ENCODE data around the gene THY1. TPM values are rescaled to one million over a fixed set of nuclear protein-coding genes. Genes with fewer than 3 reads are reported as not detected.

THY1 gene
- polyA plus RNA-seq, 1 donor (not counting 4 experiments of a cell fraction or from before 2014, with no cell fraction given) = 2.4 TPM

GRCh38 chr11:119372260-119373058 lies 50.5 kb downstream of the THY1 start:
- H4K20me1 ChIP-seq (ENCODE audit: control insufficient read depth, extremely low read depth, insufficient read depth, low read length) = no peaks in the 10 kb centered on the region
- TF ChIP-seq CTCF (optimal IDR thresholded peaks at IDR 0.05 in 1 of 3, IDR thresholded peaks at IDR 0.05 in 1 of 3, conservative IDR thresholded peaks at IDR 0.05 in 1 of 3; ENCODE audit: extremely low read depth in 1 of 3, insufficient read depth in 2 of 3, low read length in 3 of 3) (no peak), EZH2 (IDR thresholded peaks at IDR 0.05; ENCODE audit: low read length) (no peak)
- dilution Hi-C loops (cut with MboI; ENCODE audit: extremely low pct_ligation_motif_present, low sequenced_read_pairs) = no loop called here
- DNase-seq (ENCODE audit: low read depth, low spot score) = no peak
- H3K9ac ChIP-seq (ENCODE audit: control insufficient read depth, extremely low read depth, insufficient read depth, low read length) = no peak overlapping the region
- H3K36me3 ChIP-seq (ENCODE audit: control insufficient read depth in 2 of 2, extremely low read depth in 1 of 2, insufficient read depth in 2 of 2, low read length in 2 of 2) = no peaks in the 10 kb centered on the region
- H3K9me3 ChIP-seq (ENCODE audit: control insufficient read depth, low read depth, low read length) = no peaks in the 10 kb centered on the region
- no peak overlapping the region for H2AFZ ChIP-seq (ENCODE audit: control insufficient read depth, low read length)
- FAIRE-seq = no peak
- no peak overlapping the region for H3K4me3 ChIP-seq (ENCODE audit: control insufficient read depth in 2 of 3, extremely low read depth in 1 of 3, insufficient read depth in 2 of 3, low read depth in 1 of 3, low read length in 3 of 3)
- H3K79me2 ChIP-seq (ENCODE audit: control insufficient read depth, insufficient read depth, low read length) = no peaks in the 10 kb centered on the region
- peaks cover 21% of the 10 kb centered on the region for H3K4me1 ChIP-seq (ENCODE audit: control insufficient read depth, extremely low read depth, insufficient read depth, low read length)
- peaks cover 2% of the 10 kb centered on the region for H3K9me1 ChIP-seq (ENCODE audit: control insufficient read depth, extremely low read depth, insufficient read depth, low read length)
- peaks cover 6% of the 10 kb centered on the region for H3K27me3 ChIP-seq (ENCODE audit: control insufficient read depth, extremely low read depth, insufficient read depth, low read length)
- no peak overlapping the region for H3K27ac ChIP-seq (ENCODE audit: control insufficient read depth, insufficient read depth, low read length)
- H3K4me2 ChIP-seq (ENCODE audit: control insufficient read depth, extremely low read depth, insufficient read depth, low read depth, low read length) = no peak overlapping the region

- no peak overlapping the region for H3K4me3 ChIP-seq (ENCODE audit: control insufficient read depth in 2 of 3, extremely low read depth in 1 of 3, insufficient read depth in 2 of 3, low read depth in 1 of 3, low read length in 3 of 3)
- H3K4me1 ChIP-seq (ENCODE audit: control insufficient read depth, extremely low read depth, insufficient read depth, low read length) = peaks cover 15% of the 10 kb centered on the region
- H3K79me2 ChIP-seq (ENCODE audit: control insufficient read depth, insufficient read depth, low read length) = no peaks in the 10 kb centered on the region
- no peak overlapping the region for H3K9ac ChIP-seq (ENCODE audit: control insufficient read depth, extremely low read depth, insufficient read depth, low read length)
- FAIRE-seq = no peak
- no peaks in the 10 kb centered on the region for H3K9me3 ChIP-seq (ENCODE audit: control insufficient read depth, low read depth, low read length)
- dilution Hi-C loops (cut with MboI; ENCODE audit: extremely low pct_ligation_motif_present, low sequenced_read_pairs) = no loop called here
- H3K4me2 ChIP-seq (ENCODE audit: control insufficient read depth, extremely low read depth, insufficient read depth, low read depth, low read length) = no peak overlapping the region
- H2AFZ ChIP-seq (ENCODE audit: control insufficient read depth, low read length) = no peak overlapping the region
- no peaks in the 10 kb centered on the region for H4K20me1 ChIP-seq (ENCODE audit: control insufficient read depth, extremely low read depth, insufficient read depth, low read length)
- peaks cover 6% of the 10 kb centered on the region for H3K27me3 ChIP-seq (ENCODE audit: control insufficient read depth, extremely low read depth, insufficient read depth, low read length)
- no peak overlapping the region for H3K27ac ChIP-seq (ENCODE audit: control insufficient read depth, insufficient read depth, low read length)
- no peaks in the 10 kb centered on the region for H3K36me3 ChIP-seq (ENCODE audit: control insufficient read depth in 2 of 2, extremely low read depth in 1 of 2, insufficient read depth in 2 of 2, low read length in 2 of 2)
- DNase-seq (ENCODE audit: low read depth, low spot score) = no peak
- peaks cover 2% of the 10 kb centered on the region for H3K9me1 ChIP-seq (ENCODE audit: control insufficient read depth, extremely low read depth, insufficient read depth, low read length)
- peak; percentile 45 to 53 (median 47) for TF ChIP-seq CTCF (optimal IDR thresholded peaks at IDR 0.05 in 1 of 3, IDR thresholded peaks at IDR 0.05 in 1 of 3, conservative IDR thresholded peaks at IDR 0.05 in 1 of 3; ENCODE audit: extremely low read depth in 1 of 3, insufficient read depth in 2 of 3, low read length in 3 of 3)
- TF ChIP-seq EZH2 (IDR thresholded peaks at IDR 0.05; ENCODE audit: low read length) = no peak
Measured at GRCh38 chr11:119371778-119372182, 51.2 kb downstream of the THY1 start.

All from keratinocyte (primary cell).